ENCODE results near the gene GRK6.
"Not testable (repeated sequence)": the region's sequence is repeated elsewhere in the genome, so short reads cannot be mapped to it uniquely, and the experiment has no call there.

The GRK6 gene

GRCh38 chr5:177399997-177400868 is 26.2 kb upstream of the GRK6 start, which contains the start of gene PFN3:
TSS of gene PFN3 (minus strand) at chr5:177400661. CDS start at chr5:177400576, 85 bp downstream.
- DNase-seq: no peak

GRCh38 chr5:177402271-177403043 is 24.0 kb upstream of the GRK6 start:
- DNase-seq: no peak

GRCh38 chr5:177403102-177403791 is 23.2 kb upstream of the GRK6 start:
- DNase-seq: peak; percentile 64

- DNase-seq: peak; percentile 91
Observed at GRCh38 chr5:177403792-177404640, 22.5 kb upstream of the GRK6 start.

GRCh38 chr5:177404641-177405179 is 21.8 kb upstream of the GRK6 start:
- DNase-seq: no peak

GRCh38 chr5:177405312-177405711 is 21.2 kb upstream of the GRK6 start:
- DNase-seq: no peak

GRCh38 chr5:177405805-177406204 is 20.7 kb upstream of the GRK6 start:
- no peak for DNase-seq

GRCh38 chr5:177409043-177409801 is 17.3 kb upstream of the GRK6 start, which contains the start of gene F12:
TSS of gene F12 (minus strand) at chr5:177409564. CDS start at chr5:177409527, 37 bp downstream.
- DNase-seq: no peak

- DNase-seq: no peak
Observed at GRCh38 chr5:177410575-177410974, 15.9 kb upstream of the GRK6 start.

- DNase-seq: no peak
Observed at GRCh38 chr5:177412603-177413233, 13.8 kb upstream of the GRK6 start.

GRCh38 chr5:177414481-177414880 is 12.0 kb upstream of the GRK6 start:
- DNase-seq: no peak

GRCh38 chr5:177417081-177417480 is 9.4 kb upstream of the GRK6 start:
- DNase-seq: not testable (repeated sequence)

GRCh38 chr5:177419046-177419445 is 7.4 kb upstream of the GRK6 start:
- DNase-seq: no peak

GRCh38 chr5:177420472-177420871 is 6.0 kb upstream of the GRK6 start:
- not testable (repeated sequence) for DNase-seq

GRCh38 chr5:177421062-177421798 is 5.2 kb upstream of the GRK6 start:
- no peak for DNase-seq

GRCh38 chr5:177423671-177424070 is 2.8 kb upstream of the GRK6 start:
- DNase-seq: no peak

- DNase-seq: no peak
Observed at GRCh38 chr5:177425196-177425800, 1.2 kb upstream of the GRK6 start.

GRCh38 chr5:177425801-177426565 is 493 bp upstream of the GRK6 start:
- DNase-seq: peak; percentile 100

All from OCI-M1 (cell line).